Uterus (tissue), 2 donors: ENCODE measurements around the gene PAQR3.

Experiments
- CTCF ChIP-seq, 4 experiments: fragments of 200-600 bp in 2 of 4; fragments of 450-650 bp in 2 of 4; sonication (generic) in 2 of 4; IDR thresholded peaks; one replicate each; pipeline ENCODE4 v1.5.1; 2016 to 2019; ENCODE audit warnings: antibody characterized with exemption in 4 of 4, mild to moderate bottlenecking in 2 of 4, moderate library complexity in 1 of 4
- POLR2A ChIP-seq, 2 donors: fragments of 450-650 bp; IDR thresholded peaks; one replicate each; pipeline ENCODE4 v1.6.1; 2016; ENCODE audit warnings: antibody characterized with exemption in 2 of 2, mild to moderate bottlenecking in 1 of 2, moderate library complexity in 1 of 2

- no peak for TF ChIP-seq CTCF (IDR thresholded peaks at IDR 0.05)
- no peak for TF ChIP-seq POLR2A (IDR thresholded peaks at IDR 0.05)
These were observed 10.4 kb downstream of the PAQR3 start for GRCh38 chr4:78928835-78929234.
